Measurements from ENCODE around the gene GRIP2.

DNA sequence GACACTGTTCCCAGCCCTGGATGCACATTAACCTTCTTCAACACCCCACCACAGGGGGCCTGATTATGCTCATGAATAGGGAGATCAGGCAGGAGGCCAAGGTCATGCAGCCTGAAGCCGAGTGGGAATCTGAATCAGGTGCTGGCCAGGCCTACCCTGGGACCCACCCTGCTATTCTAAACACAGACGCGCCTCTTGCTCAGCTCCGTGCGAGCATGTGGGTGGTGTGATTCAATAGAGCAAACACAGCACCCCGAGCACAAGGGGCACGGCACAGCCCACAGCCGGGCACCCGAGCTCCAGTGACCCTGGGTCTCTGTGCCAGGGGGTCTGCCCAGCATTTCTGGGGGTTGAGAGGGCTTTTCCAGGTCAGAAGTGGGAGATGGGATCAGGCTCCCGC lies 24.6 kb upstream of the GRIP2 start:
- no peak for TF ChIP-seq CTCF (conservative IDR thresholded peaks at IDR 0.05; ENCODE audit: low read length)
- no peak for TF ChIP-seq EZH2phosphoT487 (IDR thresholded peaks at IDR 0.05; ENCODE audit: borderline replicate concordance, low read depth, low read length)

Data from OCI-LY7 (cell line).